Neural progenitor cell (in vitro differentiated cells): ENCODE measurements around the gene MAPK10. TPM values are rescaled to one million over a fixed set of nuclear protein-coding genes. Genes with fewer than 3 reads are reported as not detected.
A peak's percentile ranks its signal among the peaks of the same experiment; 100 is the strongest.

Experiments used
- DNase-seq: peaks from one replicate; pipeline ENCODE4 v3.0.0-alpha.2; 2016; ENCODE audit warnings: low spot score
- H2AFZ ChIP-seq: fragments of 200-600 bp; sonication (generic); replicated peaks from 2 replicates; pipeline ENCODE4 v1.6.1; 2016; ENCODE audit warnings: antibody characterized with exemption
- H3F3A ChIP-seq: fragments of 200-600 bp; sonication (generic); 2 replicates; pipeline ENCODE4 v1.6.1; 2016; ENCODE audit warnings: antibody characterized with exemption, low read depth
- H3K27ac ChIP-seq: fragments of 200-600 bp; sonication (generic); 2 replicates; pipeline ENCODE4 v1.5.1; 2016; ENCODE audit warnings: mild to moderate bottlenecking
- H3K27me3 ChIP-seq: fragments of 200-600 bp; sonication (generic); 2 replicates; pipeline ENCODE4 v1.6.1; 2016; ENCODE audit warnings: mild to moderate bottlenecking, moderate library complexity
- H3K36me3 ChIP-seq: fragments of 200-600 bp; sonication (generic); 2 replicates; pipeline ENCODE4 v1.5.1; 2016
- H3K4me1 ChIP-seq: fragments of 200-600 bp; sonication (generic); 2 replicates; pipeline ENCODE4 v1.6.1; 2016; ENCODE audit warnings: mixed run types
- H3K4me2 ChIP-seq: fragments of 200-600 bp; sonication (generic); 2 replicates; pipeline ENCODE4 v1.6.1; 2016
- H3K4me3 ChIP-seq: fragments of 200-600 bp; sonication (generic); 2 replicates; pipeline ENCODE4 v1.5.1; 2016
- H3K79me2 ChIP-seq: fragments of 200-600 bp; sonication (generic); 2 replicates; pipeline ENCODE4 v1.6.1; 2016; ENCODE audit warnings: low read depth
- H3K9ac ChIP-seq: fragments of 200-600 bp; sonication (generic); 2 replicates; pipeline ENCODE4 v1.6.1; 2016
- H3K9me3 ChIP-seq: fragments of 200-600 bp; sonication (generic); 2 replicates; pipeline ENCODE4 v1.5.1; 2016; ENCODE audit warnings: low read depth
- H4K20me1 ChIP-seq: fragments of 200-600 bp; sonication (generic); 2 replicates; pipeline ENCODE4 v1.6.1; 2016; ENCODE audit warnings: low read depth
- H3K27ac Mint-ChIP-seq: 3 replicates; pipeline ENCODE4 v1.8.0; 2021; ENCODE audit warnings: mixed read lengths
- H3K27me3 Mint-ChIP-seq: 2 replicates; pipeline ENCODE4 v1.8.0; 2022; ENCODE audit warnings: low read depth, mild to moderate bottlenecking, inconsistent platforms, moderate library complexity, mixed read lengths; ENCODE audit not compliant: insufficient read depth
- H3K36me3 Mint-ChIP-seq: 3 replicates; pipeline ENCODE4 v1.8.0; 2021; ENCODE audit warnings: mixed read lengths
- H3K4me1 Mint-ChIP-seq: 3 replicates; pipeline ENCODE4 v1.8.0; 2021; ENCODE audit warnings: mixed read lengths
- H3K4me3 Mint-ChIP-seq: 3 replicates; pipeline ENCODE4 v1.8.0; 2021; ENCODE audit warnings: mild to moderate bottlenecking, moderate library complexity, mixed read lengths
- H3K9me3 Mint-ChIP-seq: 3 replicates; pipeline ENCODE4 v1.8.0; 2020; ENCODE audit warnings: mixed read lengths
- CTCF ChIP-seq: fragments of 200-600 bp; sonication (generic); IDR thresholded peaks from 2 replicates; pipeline ENCODE4 v1.5.1; 2017; ENCODE audit warnings: antibody characterized with exemption, mild to moderate bottlenecking
- EZH2 ChIP-seq: fragments of 200-600 bp; sonication (generic); IDR thresholded peaks from 2 replicates; pipeline ENCODE4 v1.6.1; 2017; ENCODE audit warnings: antibody characterized with exemption, mild to moderate bottlenecking, moderate library complexity
- EZH2phosphoT487 ChIP-seq: fragments of 200-600 bp; sonication (generic); IDR thresholded peaks from 2 replicates; pipeline ENCODE4 v1.6.1; 2017; ENCODE audit warnings: antibody characterized with exemption
- total RNA-seq: library from RNA; depleted of rRNA; stranded (reverse); fragments of >200 nt; gene quantifications from 2 replicates; pipeline ENCODE4 v1.2.3, GENCODE V29; 2015; ENCODE audit warnings: low replicate concordance

Gene MAPK10
- total RNA-seq, 1 donor from 2014 or later = 383 TPM

DNA sequence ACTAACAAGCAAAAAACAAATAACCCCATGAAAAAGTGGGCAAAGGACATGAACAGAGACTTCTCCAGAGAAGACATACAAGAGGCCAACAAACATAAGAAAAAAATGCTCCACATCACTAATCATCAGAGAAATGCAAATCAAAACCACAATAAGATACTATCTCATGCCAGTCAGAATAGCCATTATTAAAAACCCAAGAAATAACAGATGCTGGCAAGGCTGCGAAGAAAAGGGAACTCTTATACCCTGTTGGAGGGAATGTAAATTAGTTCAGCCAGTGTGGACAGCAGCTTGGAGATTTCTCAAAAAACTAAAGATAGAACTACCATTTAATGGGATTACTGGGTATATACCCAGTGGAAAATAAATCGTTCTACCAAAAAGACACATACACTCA lies 79.6 kb downstream of the MAPK10 start:
- no peaks in the 10 kb centered on the region for H3K27me3 ChIP-seq
- H3K9ac ChIP-seq = no peak overlapping the region
- H3K9me3 Mint-ChIP-seq = peaks cover 6% of the 10 kb centered on the region
- no peaks in the 10 kb centered on the region for H3K9me3 ChIP-seq
- peak overlapping the region; percentile 18 for H3K4me3 ChIP-seq
- no peaks in the 10 kb centered on the region for H4K20me1 ChIP-seq
- peaks cover 99% of the 10 kb centered on the region for H3K79me2 ChIP-seq
- H3K4me1 Mint-ChIP-seq = peaks cover 4% of the 10 kb centered on the region
- H3K36me3 Mint-ChIP-seq = peaks cover 10% of the 10 kb centered on the region
- H2AFZ ChIP-seq = no peak overlapping the region
- H3K27ac Mint-ChIP-seq = no peak overlapping the region
- H3K27ac ChIP-seq = peak overlapping the region; percentile 96
- peaks cover 77% of the 10 kb centered on the region for H3K4me1 ChIP-seq
- peaks cover 6% of the 10 kb centered on the region for H3K36me3 ChIP-seq
- H3K27me3 Mint-ChIP-seq = no peaks in the 10 kb centered on the region
- H3K4me3 Mint-ChIP-seq = no peak overlapping the region
- peaks cover 48% of the 10 kb centered on the region for H3F3A ChIP-seq
- TF ChIP-seq EZH2phosphoT487 (no peak), CTCF (no peak), EZH2 (no peak)
- peak overlapping the region; percentile 68 for H3K4me2 ChIP-seq
- no peak for DNase-seq

DNA sequence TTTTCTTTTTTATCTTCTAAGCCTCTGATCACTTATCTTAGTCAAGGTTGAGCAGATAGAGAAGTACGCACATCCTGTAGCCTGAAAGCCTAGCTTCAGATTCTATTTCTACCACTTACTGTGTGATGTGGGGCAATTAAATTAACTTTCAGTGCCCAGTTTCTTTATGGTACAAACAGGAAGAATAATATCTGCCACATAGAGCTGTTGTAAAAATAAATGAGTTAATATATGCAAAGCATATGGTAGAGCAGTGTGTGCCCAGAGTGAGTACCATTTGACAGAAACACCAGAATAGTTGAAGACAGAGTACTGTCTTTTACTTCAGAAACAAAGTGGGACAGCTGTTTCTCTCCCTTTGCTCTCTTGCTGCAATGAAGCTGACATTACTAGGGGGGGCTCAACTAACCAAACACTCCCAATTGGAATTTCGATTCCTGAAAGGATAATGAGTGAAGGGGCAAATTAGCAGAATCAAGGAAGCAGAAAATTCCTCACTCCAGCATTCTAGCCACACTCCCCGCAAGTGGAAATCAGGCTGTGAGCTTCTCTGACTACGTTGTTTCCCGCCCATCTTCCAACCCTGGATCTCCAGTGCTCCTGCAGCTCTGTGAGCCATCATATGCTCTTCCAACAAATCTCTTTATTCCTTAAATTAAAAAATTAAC lies 80.4 kb downstream of the MAPK10 start:
- TF ChIP-seq EZH2 = no peak
- no peak for TF ChIP-seq CTCF
- TF ChIP-seq EZH2phosphoT487 = no peak
- peaks cover 48% of the 10 kb centered on the region for H3F3A ChIP-seq
- no peak overlapping the region for H3K9ac ChIP-seq
- peaks cover 4% of the 10 kb centered on the region for H3K4me1 Mint-ChIP-seq
- H3K36me3 ChIP-seq = peaks cover 6% of the 10 kb centered on the region
- peaks cover 11% of the 10 kb centered on the region for H3K36me3 Mint-ChIP-seq
- peak overlapping the region; percentile 96 for H3K27ac ChIP-seq
- H2AFZ ChIP-seq = no peak overlapping the region
- H3K27ac Mint-ChIP-seq = no peak overlapping the region
- H3K9me3 ChIP-seq = no peaks in the 10 kb centered on the region
- H3K4me1 ChIP-seq = peaks cover 85% of the 10 kb centered on the region
- H3K79me2 ChIP-seq = peaks cover 99% of the 10 kb centered on the region
- no peak overlapping the region for H3K4me3 Mint-ChIP-seq
- H3K9me3 Mint-ChIP-seq = peaks cover 6% of the 10 kb centered on the region
- peak overlapping the region; percentile 18 for H3K4me3 ChIP-seq
- no peaks in the 10 kb centered on the region for H3K27me3 Mint-ChIP-seq
- peak; percentile 78 for DNase-seq
- peak overlapping the region; percentile 68 for H3K4me2 ChIP-seq
- no peaks in the 10 kb centered on the region for H3K27me3 ChIP-seq
- no peaks in the 10 kb centered on the region for H4K20me1 ChIP-seq

GRCh38 chr4:86278126-86278525 lies 81.7 kb downstream of the MAPK10 start:
- H2AFZ ChIP-seq = no peak overlapping the region
- TF ChIP-seq EZH2 (no peak), CTCF (no peak), EZH2phosphoT487 (no peak)
- H3K79me2 ChIP-seq = peaks cover 99% of the 10 kb centered on the region
- H3K4me1 Mint-ChIP-seq = peaks cover 4% of the 10 kb centered on the region
- H3K4me3 ChIP-seq = no peak overlapping the region
- peak overlapping the region; percentile 96 for H3K27ac ChIP-seq
- peaks cover 6% of the 10 kb centered on the region for H3K9me3 Mint-ChIP-seq
- peaks cover 48% of the 10 kb centered on the region for H3F3A ChIP-seq
- no peak overlapping the region for H3K9ac ChIP-seq
- DNase-seq = no peak
- peaks cover 6% of the 10 kb centered on the region for H3K36me3 ChIP-seq
- H3K9me3 ChIP-seq = no peaks in the 10 kb centered on the region
- H4K20me1 ChIP-seq = no peaks in the 10 kb centered on the region
- H3K36me3 Mint-ChIP-seq = peaks cover 14% of the 10 kb centered on the region
- no peaks in the 10 kb centered on the region for H3K27me3 Mint-ChIP-seq
- H3K27me3 ChIP-seq = no peaks in the 10 kb centered on the region
- no peak overlapping the region for H3K27ac Mint-ChIP-seq
- H3K4me3 Mint-ChIP-seq = no peak overlapping the region
- H3K4me1 ChIP-seq = peaks cover 92% of the 10 kb centered on the region
- H3K4me2 ChIP-seq = no peak overlapping the region
